ENCODE results near the gene VWA5A. TPM values are rescaled to one million over a fixed set of nuclear protein-coding genes. Genes with fewer than 3 reads are reported as not detected.

Gene VWA5A
- total and polyA plus RNA-seq, 9 of the 15 experiments (the other 6 are each of a cell fraction or from before 2014, with no cell fraction given), result 4.6 to 19.7 (median 6.9) TPM

DNA sequence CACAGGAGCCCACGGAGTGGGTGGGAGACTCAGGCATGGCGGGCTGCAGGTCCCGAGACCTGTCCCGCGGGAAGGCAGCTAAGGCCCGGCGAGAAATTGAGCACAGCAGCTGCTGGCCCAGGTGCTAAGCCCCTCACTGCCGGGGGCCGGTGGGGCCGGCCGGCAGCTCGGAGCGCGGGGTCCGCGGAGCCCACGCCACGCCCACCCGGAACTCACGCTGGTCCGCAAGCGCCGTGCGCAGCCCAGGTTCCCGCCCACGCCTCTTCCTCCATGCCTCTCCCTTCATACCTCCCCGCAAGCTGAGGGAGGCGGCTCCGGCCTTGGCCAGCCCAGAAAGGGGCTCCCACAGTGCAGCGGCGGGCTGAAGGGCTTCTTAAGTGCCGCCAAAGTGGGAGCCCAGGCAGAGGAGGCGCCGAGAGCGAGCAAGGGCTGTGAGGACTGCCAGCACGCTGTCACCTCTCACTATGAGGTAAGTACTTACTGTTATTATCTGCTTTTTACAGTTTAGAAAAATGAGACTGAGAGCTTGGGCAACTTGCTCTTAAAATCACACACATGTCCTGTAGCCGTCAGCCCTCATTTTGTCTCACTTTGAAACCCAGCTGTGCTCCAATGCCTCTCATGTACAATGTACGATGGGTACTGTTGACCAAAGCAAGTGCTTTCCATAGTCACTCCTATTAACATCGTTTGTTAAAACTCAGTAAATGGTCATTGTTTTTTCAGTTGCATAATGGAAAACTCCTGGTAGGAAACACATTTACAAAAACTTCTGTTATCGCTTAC, 55.7 kb downstream of the VWA5A start:
- H4K20me1 ChIP-seq (replicated peaks; ENCODE audit: control insufficient read depth, insufficient read depth, low read length), result no peaks in the 10 kb centered on the region
- ChIA-PET CTCF (ENCODE audit: low intra/inter-chr PET ratio) (no interaction called here), POLR2A (interaction anchor here (0.6 to 2.3 kb wide), 20 partner anchors 10 to 472 kb away, joined by 3 to 11 read pairs (median 4); partner anchors contain the start of gene VWA5A)
- H3K27me3 ChIP-seq (ENCODE audit: control insufficient read depth in 2 of 2, insufficient read depth in 2 of 2, low read length in 2 of 2), result no peaks in the 10 kb centered on the region
- peaks cover 7% of the 10 kb centered on the region; the same call in 2 of the 3 replicates for H3K36me3 ChIP-seq (ENCODE audit: control insufficient read depth, insufficient read depth, low read length)
- peak overlapping the region; percentile 82 for H3K27ac ChIP-seq (ENCODE audit: extremely low read depth, low read depth, low read length)
- ATAC-seq (peak; percentile 98), DNase-seq (ENCODE audit: extremely low read depth in 1 of 4, low spot score in 3 of 4) (peak; percentile 60 to 94 (median 66)), FAIRE-seq (peak; percentile 59)
- peak overlapping the region; percentile 96 for H2AFZ ChIP-seq (ENCODE audit: low read depth, low read length)
- under 1% methylated on average over 33 of the region's 40 CpGs for WGBS (ENCODE audit: insufficient coverage, low coverage, missing lambda C conversion rate)
- H3K79me2 ChIP-seq (ENCODE audit: control insufficient read depth, insufficient read depth, low read length), result peaks cover 36% of the 10 kb centered on the region
- no peaks in the 10 kb centered on the region for H3K9me1 ChIP-seq (ENCODE audit: control insufficient read depth, insufficient read depth, low read length)
- H3K9me3 ChIP-seq (replicated peaks; ENCODE audit: control insufficient read depth, insufficient read depth, low read depth, low read length), result no peaks in the 10 kb centered on the region
- intact Hi-C loops (cut with micrococcal nuclease) (loop anchor here (2.0 to 5.0 kb wide), 2 partner anchors 20 to 36 kb away; no protein-coding TSS in a partner anchor), in situ Hi-C loops (cut with MboI) (no loop called here)
- peak overlapping the region; percentile 80 to 88 for H3K9ac ChIP-seq (ENCODE audit: insufficient read depth in 1 of 2, low read depth in 2 of 2, low read length in 2 of 2)
- peak overlapping the region; percentile 94 for H3K4me2 ChIP-seq (ENCODE audit: insufficient read depth, low read length)
- BruUV-seq (replicated peaks), result TSS peak; percentile 50
- peaks cover 5 to 17% of the 10 kb centered on the region in 2 experiments; a peak in 4 of 5 replicates for H3K4me1 ChIP-seq (replicated peaks in 1 of 2; ENCODE audit: control insufficient read depth in 2 of 2, insufficient read depth in 2 of 2, low read length in 2 of 2)
- H3K4me3 ChIP-seq, result peak overlapping the region; percentile 46
- TF ChIP-seq ZNF253 (CRISPR knock-in tag; conservative IDR thresholded peaks at IDR 0.05) (no peak), PHB2 (IDR thresholded peaks at IDR 0.05; ENCODE audit: low read depth) (no peak), PTBP1 (IDR thresholded peaks at IDR 0.05; ENCODE audit: low read depth, low read length) (no peak), ATF1 (CRISPR knock-in tag; IDR thresholded peaks at IDR 0.05) (no peak), ATF1 (tag; IDR thresholded peaks at IDR 0.05) (0 out of 2 replicates have a peak, but pooled peaks have one; percentile 42), E2F3 (CRISPR knock-in tag; IDR thresholded peaks at IDR 0.05) (peak; percentile 40; the same call in 1 of the 2 replicates), RNF2 (IDR thresholded peaks at IDR 0.05) (no peak), GABPB2 (CRISPR knock-in tag; conservative IDR thresholded peaks at IDR 0.05) (no peak), NFRKB (IDR thresholded peaks at IDR 0.05; ENCODE audit: low read depth) (peak; percentile 80), MED1 (CRISPR knock-in tag; IDR thresholded peaks at IDR 0.05; ENCODE audit: borderline replicate concordance) (no peak)
- TF ChIP-seq, protein P1, sequence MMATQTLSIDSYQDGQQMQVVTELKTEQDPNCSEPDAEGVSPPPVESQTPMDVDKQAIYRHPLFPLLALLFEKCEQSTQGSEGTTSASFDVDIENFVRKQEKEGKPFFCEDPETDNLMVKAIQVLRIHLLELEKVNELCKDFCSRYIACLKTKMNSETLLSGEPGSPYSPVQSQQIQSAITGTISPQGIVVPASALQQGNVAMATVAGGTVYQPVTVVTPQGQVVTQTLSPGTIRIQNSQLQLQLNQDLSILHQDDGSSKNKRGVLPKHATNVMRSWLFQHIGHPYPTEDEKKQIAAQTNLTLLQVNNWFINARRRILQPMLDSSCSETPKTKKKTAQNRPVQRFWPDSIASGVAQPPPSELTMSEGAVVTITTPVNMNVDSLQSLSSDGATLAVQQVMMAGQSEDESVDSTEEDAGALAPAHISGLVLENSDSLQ (IDR thresholded peaks at IDR 0.05), result 0 out of 2 replicates have a peak, but pooled peaks have one; percentile 13
- TF ChIP-seq, protein P2, sequence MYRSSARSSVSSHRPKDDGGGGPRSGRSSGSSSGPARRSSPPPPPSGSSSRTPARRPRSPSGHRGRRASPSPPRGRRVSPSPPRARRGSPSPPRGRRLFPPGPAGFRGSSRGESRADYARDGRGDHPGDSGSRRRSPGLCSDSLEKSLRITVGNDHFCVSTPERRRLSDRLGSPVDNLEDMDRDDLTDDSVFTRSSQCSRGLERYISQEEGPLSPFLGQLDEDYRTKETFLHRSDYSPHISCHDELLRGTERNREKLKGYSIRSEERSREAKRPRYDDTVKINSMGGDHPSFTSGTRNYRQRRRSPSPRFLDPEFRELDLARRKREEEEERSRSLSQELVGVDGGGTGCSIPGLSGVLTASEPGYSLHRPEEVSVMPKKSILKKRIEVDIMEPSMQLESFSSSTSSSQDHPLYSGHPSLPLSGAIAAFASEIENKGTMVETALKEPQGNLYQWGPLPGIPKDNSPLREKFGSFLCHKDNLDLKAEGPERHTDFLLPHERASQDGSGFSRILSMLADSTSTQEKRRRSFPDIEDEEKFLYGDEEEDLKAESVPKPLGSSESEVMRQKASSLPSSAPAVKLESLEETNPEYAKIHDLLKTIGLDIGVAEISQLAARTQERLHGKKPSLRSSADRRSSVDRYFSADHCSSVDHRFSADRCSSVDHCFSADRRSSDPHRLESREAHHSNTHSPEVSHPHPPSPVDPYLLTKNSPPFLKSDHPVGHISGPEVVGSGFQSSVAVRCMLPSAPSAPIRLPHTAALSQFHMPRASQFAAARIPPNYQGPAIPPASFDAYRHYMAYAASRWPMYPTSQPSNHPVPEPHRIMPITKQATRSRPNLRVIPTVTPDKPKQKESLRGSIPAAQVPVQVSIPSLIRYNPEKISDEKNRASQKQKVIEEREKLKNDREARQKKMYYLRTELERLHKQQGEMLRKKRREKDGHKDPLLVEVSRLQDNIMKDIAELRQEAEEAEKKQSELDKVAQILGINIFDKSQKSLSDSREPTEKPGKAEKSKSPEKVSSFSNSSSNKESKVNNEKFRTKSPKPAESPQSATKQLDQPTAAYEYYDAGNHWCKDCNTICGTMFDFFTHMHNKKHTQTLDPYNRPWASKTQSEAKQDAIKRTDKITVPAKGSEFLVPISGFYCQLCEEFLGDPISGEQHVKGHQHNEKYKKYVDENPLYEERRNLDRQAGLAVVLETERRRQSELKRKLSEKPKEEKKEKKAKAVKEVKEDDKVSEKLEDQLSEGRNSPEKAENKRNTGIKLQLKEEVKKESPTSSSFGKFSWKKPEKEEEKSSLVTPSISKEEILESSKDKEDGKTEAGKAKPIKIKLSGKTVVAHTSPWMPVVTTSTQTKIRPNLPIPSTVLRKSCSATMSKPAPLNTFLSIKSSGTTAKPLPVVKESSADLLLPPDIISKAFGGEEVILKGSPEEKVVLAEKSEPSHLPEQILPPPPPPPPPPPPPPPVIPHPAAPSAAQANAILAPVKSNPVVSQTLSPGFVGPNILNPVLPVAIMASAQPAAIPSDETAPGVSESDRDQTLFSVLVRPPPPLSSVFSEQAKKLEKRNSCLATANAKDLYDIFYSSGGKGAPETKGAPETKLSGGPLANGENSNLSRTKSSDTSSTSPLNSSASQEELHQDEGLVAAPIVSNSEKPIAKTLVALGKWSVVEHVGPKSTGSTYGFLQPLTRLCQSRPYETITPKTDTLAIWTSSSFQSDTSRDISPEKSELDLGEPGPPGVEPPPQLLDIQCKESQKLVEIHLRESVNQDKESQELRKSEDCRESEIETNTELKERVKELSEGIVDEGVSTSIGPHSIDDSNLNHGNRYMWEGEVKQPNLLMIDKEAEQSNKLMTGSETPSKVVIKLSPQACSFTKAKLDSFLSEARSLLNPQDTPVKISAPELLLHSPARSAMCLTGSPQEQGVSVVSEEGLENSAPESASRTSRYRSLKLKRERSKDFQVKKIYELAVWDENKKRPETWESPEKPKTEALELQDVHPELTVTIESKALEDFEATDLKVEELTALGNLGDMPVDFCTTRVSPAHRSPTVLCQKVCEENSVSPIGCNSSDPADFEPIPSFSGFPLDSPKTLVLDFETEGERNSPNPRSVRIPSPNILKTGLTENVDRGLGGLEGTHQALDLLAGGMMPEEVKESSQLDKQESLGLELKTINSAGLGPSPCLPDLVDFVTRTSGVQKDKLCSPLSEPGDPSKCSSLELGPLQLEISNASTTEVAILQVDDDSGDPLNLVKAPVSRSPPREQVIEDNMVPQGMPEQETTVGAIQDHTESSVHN (IDR thresholded peaks at IDR 0.05; ENCODE audit: borderline replicate concordance in 1 of 2, low read depth in 1 of 2), result no peak

Measured in K562 (cell line).